OCI-LY7 (cell line): ENCODE measurements around the gene HTR2A.

ENCODE experiments used
- EZH2phosphoT487 ChIP-seq: fragments of 200-600 bp; sonication (generic); IDR thresholded peaks from 2 replicates; pipeline ENCODE4 v1.6.1; 2018; ENCODE audit warnings: low read depth, borderline replicate concordance, mild to moderate bottlenecking, mixed run types, antibody characterized with exemption, low read length, moderate library complexity, mixed read lengths
- TF ChIP-seq, protein P1 (sequence below): fragments of 200-600 bp; sonication (generic); conservative IDR thresholded peaks from 2 replicates; pipeline ENCODE4 v1.5.1; 2014; ENCODE audit warnings: mild to moderate bottlenecking, antibody characterized with exemption, low read length, moderate library complexity, mixed read lengths

DNA sequence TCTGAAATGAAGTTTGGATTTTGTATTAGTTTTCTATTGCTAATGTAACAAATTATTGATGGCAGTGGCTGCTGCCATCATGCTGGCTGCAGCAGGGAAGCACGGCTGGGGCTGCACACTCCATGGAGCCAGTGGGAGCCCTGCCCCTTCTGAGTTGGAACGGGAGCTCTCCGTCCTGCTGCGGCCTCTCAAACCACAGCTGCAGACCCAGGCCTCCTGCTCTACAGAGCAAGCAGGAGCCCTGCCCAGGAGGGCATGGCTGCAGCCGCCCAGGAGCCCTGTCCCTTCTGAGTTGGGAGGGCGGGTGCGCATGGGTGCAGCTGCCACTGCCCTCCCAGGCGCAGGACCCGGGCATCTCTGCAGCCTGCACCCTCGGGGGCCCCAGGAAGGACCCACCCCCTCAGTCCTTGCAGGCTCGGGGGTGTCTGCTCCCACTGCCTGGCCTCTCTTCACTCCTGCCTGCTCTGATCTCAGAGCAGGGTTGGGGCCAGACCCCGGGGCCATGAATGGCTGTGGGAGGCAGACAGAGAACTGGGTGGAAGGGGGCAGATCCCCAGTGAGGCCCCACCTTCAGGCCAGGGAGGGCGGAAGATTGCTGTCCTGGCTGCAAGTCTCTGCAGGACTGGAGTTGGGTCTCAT is 78.9 kb downstream of the HTR2A start:
- TF ChIP-seq, protein P1, sequence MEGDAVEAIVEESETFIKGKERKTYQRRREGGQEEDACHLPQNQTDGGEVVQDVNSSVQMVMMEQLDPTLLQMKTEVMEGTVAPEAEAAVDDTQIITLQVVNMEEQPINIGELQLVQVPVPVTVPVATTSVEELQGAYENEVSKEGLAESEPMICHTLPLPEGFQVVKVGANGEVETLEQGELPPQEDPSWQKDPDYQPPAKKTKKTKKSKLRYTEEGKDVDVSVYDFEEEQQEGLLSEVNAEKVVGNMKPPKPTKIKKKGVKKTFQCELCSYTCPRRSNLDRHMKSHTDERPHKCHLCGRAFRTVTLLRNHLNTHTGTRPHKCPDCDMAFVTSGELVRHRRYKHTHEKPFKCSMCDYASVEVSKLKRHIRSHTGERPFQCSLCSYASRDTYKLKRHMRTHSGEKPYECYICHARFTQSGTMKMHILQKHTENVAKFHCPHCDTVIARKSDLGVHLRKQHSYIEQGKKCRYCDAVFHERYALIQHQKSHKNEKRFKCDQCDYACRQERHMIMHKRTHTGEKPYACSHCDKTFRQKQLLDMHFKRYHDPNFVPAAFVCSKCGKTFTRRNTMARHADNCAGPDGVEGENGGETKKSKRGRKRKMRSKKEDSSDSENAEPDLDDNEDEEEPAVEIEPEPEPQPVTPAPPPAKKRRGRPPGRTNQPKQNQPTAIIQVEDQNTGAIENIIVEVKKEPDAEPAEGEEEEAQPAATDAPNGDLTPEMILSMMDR = no peak
- TF ChIP-seq EZH2phosphoT487 = no peak
